Kidney epithelial cell (primary cell): ENCODE results near the gene RNH1. TPM values are rescaled to one million over a fixed set of nuclear protein-coding genes. Genes with fewer than 3 reads are reported as not detected.

Experiments
- DNase-seq: peaks from one replicate; pipeline ENCODE4 v3.0.0-alpha.2; 2010; ENCODE audit warnings: low read depth
- H3K27me3 ChIP-seq: 2 replicates; pipeline ENCODE4 v1.6.0; 2011; ENCODE audit warnings: low read length; ENCODE audit not compliant: control insufficient read depth, insufficient read depth
- H3K36me3 ChIP-seq: 2 replicates; pipeline ENCODE4 v1.5.1; 2011; ENCODE audit warnings: low read length; ENCODE audit not compliant: control insufficient read depth, insufficient read depth
- H3K4me3 ChIP-seq: 2 replicates; pipeline ENCODE4 v1.5.1; 2011; ENCODE audit warnings: low read depth, mild to moderate bottlenecking, control low read depth, low read length
- total RNA-seq: library from RNA; depleted of rRNA; stranded (reverse); fragments of >200 nt; gene quantifications from 2 replicates; pipeline ENCODE4 v1.2.3, GENCODE V29; 2015
- TF ChIP-seq, protein P1 (sequence below): IDR thresholded peaks from 2 replicates; pipeline ENCODE4 v1.5.1; 2011; ENCODE audit warnings: mild to moderate bottlenecking, moderate library complexity, low read length, control low read depth, inconsistent platforms; ENCODE audit not compliant: insufficient read depth, poor library complexity, severe bottlenecking

The RNH1 gene
- total RNA-seq, 1 donor from 2014 or later, result 229 TPM

DNA sequence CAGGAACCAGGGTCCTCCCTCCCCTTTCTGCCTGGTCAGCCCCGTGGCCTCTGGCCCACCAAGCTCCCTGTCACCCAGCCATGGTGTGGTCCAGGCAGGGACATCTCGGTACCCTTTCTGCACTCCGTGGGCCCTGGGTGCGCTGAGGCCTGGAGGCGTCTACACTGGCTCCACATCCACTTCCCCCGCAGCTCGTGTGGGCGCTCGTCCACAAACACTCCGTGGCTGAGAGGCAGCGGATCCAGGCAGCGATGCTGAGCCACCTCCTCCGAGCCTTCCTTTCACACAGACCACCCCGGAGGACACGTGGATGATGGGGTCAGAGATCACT lies 16.1 kb downstream of the RNH1 start:
- TF ChIP-seq, protein P1, sequence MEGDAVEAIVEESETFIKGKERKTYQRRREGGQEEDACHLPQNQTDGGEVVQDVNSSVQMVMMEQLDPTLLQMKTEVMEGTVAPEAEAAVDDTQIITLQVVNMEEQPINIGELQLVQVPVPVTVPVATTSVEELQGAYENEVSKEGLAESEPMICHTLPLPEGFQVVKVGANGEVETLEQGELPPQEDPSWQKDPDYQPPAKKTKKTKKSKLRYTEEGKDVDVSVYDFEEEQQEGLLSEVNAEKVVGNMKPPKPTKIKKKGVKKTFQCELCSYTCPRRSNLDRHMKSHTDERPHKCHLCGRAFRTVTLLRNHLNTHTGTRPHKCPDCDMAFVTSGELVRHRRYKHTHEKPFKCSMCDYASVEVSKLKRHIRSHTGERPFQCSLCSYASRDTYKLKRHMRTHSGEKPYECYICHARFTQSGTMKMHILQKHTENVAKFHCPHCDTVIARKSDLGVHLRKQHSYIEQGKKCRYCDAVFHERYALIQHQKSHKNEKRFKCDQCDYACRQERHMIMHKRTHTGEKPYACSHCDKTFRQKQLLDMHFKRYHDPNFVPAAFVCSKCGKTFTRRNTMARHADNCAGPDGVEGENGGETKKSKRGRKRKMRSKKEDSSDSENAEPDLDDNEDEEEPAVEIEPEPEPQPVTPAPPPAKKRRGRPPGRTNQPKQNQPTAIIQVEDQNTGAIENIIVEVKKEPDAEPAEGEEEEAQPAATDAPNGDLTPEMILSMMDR, result no peak
- H3K4me3 ChIP-seq, result no peak overlapping the region
- peaks cover 1% of the 10 kb centered on the region for H3K36me3 ChIP-seq
- DNase-seq, result no peak
- H3K27me3 ChIP-seq, result no peaks in the 10 kb centered on the region

DNA sequence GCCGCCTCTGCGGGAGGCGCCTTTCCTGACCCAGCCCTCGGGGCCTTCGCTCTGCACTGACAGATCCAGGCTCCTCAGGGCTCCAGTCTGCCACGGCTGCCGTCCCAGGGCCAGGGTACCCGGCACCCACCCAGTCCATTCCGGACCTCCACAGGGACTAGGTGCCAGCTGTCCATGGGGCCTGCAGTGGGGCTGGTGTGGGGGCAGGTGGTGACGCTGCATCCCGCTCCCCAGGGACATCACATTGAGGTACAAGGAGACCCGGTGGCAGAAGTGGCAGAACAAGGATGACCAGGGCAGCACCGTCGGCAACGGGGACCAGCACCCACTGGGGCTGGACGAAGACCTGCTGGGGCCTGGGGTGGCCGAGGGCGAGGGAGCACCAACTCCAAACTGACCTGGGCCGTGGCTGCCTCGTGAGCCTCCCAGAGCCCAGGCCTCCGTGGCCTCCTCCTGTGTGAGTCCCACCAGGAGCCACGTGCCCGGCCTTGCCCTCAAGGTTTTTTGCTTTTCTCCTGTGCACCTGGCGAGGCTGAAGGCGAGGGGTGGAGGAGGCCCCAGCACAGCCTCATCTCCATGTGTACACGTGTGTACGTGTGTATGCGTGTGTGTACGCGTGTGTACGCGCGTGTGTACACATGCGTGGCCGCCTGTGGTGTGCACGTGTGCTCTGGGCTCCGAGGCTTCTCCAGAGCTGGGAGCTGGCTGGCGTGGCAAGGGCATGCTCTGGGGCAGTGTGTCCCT lies 16.7 kb downstream of the RNH1 start:
- Histone ChIP-seq H3K27me3 (no peaks in the 10 kb centered on the region), H3K36me3 (peaks cover 1% of the 10 kb centered on the region), H3K4me3 (no peak overlapping the region)
- TF ChIP-seq, protein P1, result no peak
- no peak for DNase-seq

DNA sequence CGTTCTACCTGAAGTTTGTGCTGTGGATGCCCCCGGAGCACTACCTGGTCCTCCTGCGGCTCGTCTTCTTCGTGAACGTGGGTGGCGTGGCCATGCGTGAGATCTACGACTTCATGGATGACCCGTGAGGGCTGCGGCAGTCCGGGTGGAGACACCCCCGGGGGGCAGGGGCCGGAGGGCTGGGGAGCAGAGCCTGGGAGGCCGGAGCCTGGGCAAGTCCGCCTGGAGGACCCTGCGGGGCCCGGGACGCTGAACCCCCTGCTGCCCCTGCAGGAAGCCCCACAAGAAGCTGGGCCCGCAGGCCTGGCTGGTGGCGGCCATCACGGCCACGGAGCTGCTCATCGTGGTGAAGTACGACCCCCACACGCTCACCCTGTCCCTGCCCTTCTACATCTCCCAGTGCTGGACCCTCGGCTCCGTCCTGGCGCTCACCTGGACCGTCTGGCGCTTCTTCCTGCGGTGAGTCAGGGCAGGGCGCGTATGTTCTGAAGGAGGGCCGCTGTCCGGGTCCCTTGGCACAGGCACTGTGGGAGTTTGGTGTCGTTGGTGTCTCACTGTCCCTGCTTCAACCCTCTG lies 17.3 kb downstream of the RNH1 start:
- no peak for DNase-seq
- Histone ChIP-seq H3K4me3 (no peak overlapping the region), H3K36me3 (no peaks in the 10 kb centered on the region), H3K27me3 (no peaks in the 10 kb centered on the region)
- TF ChIP-seq, protein P1, result no peak

DNA sequence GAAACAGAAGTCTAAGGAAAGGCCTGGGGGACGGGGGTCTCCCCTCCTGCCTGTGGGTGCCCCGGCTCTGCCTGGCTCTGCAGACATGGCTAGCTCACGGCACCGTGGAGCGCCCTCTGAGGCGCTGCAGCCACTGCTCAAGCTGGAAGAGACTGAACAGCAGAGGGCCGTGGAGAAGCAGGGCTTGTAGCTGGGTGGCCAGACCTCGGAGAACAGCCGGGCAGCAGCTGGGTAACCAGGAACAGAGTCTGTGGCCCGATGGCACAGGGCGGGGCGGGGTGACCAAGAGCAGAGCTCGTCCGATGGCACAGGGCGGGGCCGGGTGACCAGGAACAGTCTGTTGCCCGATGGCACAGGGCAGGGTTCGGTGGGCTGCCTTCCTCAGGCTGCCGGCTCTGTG lies 18.1 kb downstream of the RNH1 start:
- Histone ChIP-seq H3K27me3 (no peaks in the 10 kb centered on the region), H3K4me3 (no peak overlapping the region), H3K36me3 (no peaks in the 10 kb centered on the region)
- TF ChIP-seq, protein P1, result no peak
- no peak for DNase-seq

DNA sequence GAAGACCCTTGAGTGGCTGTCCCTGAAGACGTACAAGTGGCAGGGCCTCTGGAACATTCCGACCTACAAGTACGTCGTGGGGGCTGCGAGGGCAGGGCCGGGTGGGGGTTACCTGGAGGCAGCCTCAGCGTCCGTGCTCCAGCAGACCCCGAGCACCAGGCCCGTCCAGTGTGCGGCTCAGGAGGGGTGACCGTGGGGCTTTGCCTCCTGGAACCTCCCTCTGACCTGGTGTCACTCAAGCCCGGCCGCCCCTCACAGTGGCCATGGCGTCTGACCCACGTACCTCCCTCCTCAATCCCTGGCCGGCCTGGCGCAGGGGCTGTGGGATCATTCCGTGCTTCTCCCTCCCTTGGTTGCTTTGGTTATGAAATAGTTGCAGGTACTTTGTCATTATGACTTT lies 18.5 kb downstream of the RNH1 start:
- no peaks in the 10 kb centered on the region for H3K27me3 ChIP-seq
- no peaks in the 10 kb centered on the region for H3K36me3 ChIP-seq
- TF ChIP-seq, protein P1, result no peak
- no peak overlapping the region for H3K4me3 ChIP-seq
- no peak for DNase-seq

DNA sequence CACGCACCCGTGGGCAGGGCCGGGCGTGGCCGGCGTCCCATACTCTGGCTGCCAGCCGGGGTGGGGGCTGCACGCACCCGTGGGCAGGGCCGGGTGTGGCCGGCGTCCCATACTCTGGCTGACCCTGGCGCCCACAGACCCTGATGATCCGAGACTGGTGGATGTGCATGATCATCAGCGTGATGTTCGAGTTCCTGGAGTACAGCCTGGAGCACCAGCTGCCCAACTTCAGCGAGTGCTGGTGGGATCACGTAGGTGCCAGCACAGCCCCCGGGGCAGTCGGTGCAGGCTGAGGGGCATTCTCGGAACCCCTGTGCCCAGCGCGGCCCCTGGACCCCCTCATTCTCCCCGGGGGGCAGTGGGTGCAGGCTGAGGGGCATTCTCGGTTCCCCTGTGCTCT lies 19.0 kb downstream of the RNH1 start:
- Histone ChIP-seq H3K4me3 (no peak overlapping the region), H3K36me3 (no peaks in the 10 kb centered on the region), H3K27me3 (no peaks in the 10 kb centered on the region)
- TF ChIP-seq, protein P1, result no peak
- no peak for DNase-seq
